GM23338 (cell line): ENCODE data around the gene CPT1C.
A peak's percentile ranks its signal among the peaks of the same experiment; 100 is the strongest.

Experiments used
- CREB1 ChIP-seq: fragments of 250-450 bp; sonication (Bioruptor Pico); IDR thresholded peaks from 2 replicates; pipeline ENCODE4 v1.5.0; 2020; ENCODE audit warnings: low read depth, mild to moderate bottlenecking, moderate library complexity
- CTCF ChIP-seq, 2 experiments: fragments of 200-600 bp in 1 of 2; sonication (generic) in 1 of 2; conservative IDR thresholded peaks; 2 replicates each; pipeline versions ENCODE4 v1.5.1 to v1.6.1; 2016 to 2017; ENCODE audit warnings: antibody characterized with exemption in 2 of 2, low read depth in 2 of 2, mild to moderate bottlenecking in 2 of 2, moderate library complexity in 1 of 2
- ETS1 ChIP-seq: IDR thresholded peaks from 2 replicates; pipeline ENCODE4 v1.6.1; 2016; ENCODE audit warnings: antibody characterized with exemption
- EZH2phosphoT487 ChIP-seq: fragments of 200-600 bp; sonication (generic); IDR thresholded peaks from one replicate; pipeline ENCODE4 v1.8.1; 2018; ENCODE audit warnings: antibody characterized with exemption; ENCODE audit not compliant: unreplicated experiment
- POLR2AphosphoS5 ChIP-seq: IDR thresholded peaks from 2 replicates; pipeline ENCODE4 v1.6.1; 2016; ENCODE audit warnings: antibody characterized with exemption, low read depth
- TF ChIP-seq, protein P1 (sequence below): IDR thresholded peaks from one replicate; pipeline ENCODE4 v1.6.1; 2018; ENCODE audit warnings: antibody characterized with exemption; ENCODE audit not compliant: unreplicated experiment

DNA sequence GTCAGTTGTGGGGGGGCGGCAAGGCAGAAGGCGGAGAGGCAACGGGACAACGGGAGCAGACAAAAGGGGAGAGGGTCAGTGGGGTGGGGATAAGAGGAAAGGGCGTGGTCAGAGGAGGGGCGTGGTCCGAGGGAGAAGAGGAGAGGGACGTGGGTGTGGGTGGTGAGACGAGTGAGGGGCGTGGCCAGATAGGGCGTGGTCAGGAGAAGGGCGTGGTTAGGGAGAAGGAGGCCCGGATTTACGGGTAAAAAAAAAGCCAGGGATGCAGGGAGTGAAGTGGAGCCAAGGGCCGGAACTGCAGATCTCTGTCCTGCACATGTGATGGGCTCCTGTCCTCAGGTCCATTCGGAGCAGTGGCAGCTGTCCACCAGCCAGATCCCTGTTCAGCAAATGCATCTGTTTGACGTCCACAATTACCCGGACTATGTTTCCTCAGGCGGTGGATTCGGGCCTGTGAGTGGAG lies 21.5 kb downstream of the CPT1C start:
- TF ChIP-seq CTCF (conservative IDR thresholded peaks at IDR 0.05; ENCODE audit: low read depth in 2 of 2): no peak
- TF ChIP-seq, protein P1, sequence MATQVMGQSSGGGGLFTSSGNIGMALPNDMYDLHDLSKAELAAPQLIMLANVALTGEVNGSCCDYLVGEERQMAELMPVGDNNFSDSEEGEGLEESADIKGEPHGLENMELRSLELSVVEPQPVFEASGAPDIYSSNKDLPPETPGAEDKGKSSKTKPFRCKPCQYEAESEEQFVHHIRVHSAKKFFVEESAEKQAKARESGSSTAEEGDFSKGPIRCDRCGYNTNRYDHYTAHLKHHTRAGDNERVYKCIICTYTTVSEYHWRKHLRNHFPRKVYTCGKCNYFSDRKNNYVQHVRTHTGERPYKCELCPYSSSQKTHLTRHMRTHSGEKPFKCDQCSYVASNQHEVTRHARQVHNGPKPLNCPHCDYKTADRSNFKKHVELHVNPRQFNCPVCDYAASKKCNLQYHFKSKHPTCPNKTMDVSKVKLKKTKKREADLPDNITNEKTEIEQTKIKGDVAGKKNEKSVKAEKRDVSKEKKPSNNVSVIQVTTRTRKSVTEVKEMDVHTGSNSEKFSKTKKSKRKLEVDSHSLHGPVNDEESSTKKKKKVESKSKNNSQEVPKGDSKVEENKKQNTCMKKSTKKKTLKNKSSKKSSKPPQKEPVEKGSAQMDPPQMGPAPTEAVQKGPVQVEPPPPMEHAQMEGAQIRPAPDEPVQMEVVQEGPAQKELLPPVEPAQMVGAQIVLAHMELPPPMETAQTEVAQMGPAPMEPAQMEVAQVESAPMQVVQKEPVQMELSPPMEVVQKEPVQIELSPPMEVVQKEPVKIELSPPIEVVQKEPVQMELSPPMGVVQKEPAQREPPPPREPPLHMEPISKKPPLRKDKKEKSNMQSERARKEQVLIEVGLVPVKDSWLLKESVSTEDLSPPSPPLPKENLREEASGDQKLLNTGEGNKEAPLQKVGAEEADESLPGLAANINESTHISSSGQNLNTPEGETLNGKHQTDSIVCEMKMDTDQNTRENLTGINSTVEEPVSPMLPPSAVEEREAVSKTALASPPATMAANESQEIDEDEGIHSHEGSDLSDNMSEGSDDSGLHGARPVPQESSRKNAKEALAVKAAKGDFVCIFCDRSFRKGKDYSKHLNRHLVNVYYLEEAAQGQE: no peak
- TF ChIP-seq ETS1: no peak
- TF ChIP-seq POLR2AphosphoS5: peak; percentile 60
- no peak for TF ChIP-seq EZH2phosphoT487
- TF ChIP-seq CREB1: no peak
